ENCODE results near the gene GJA1.

Gene GJA1

GRCh38 chr6:121460170-121460569 lies 24.7 kb downstream of the GJA1 start:
- no peak for TF ChIP-seq MAX (IDR thresholded peaks at IDR 0.05)

GRCh38 chr6:121463087-121463486 lies 27.6 kb downstream of the GJA1 start:
- TF ChIP-seq EGR1 (IDR thresholded peaks at IDR 0.05) = no peak
- TF ChIP-seq NFIC (IDR thresholded peaks at IDR 0.05) = no peak
- no peak for TF ChIP-seq REST (IDR thresholded peaks at IDR 0.05; ENCODE audit: low read depth)
- TF ChIP-seq TCF12 (IDR thresholded peaks at IDR 0.05; ENCODE audit: low read depth) = no peak
- TF ChIP-seq TAF1 (IDR thresholded peaks at IDR 0.05; ENCODE audit: low read depth) = no peak
- TF ChIP-seq YY1 (IDR thresholded peaks at IDR 0.05; ENCODE audit: low read depth) = no peak
- TF ChIP-seq USF1 (IDR thresholded peaks at IDR 0.05) = no peak
- no peak for TF ChIP-seq EP300 (IDR thresholded peaks at IDR 0.05; ENCODE audit: borderline replicate concordance)
- TF ChIP-seq MAX (IDR thresholded peaks at IDR 0.05) = no peak
- no peak for TF ChIP-seq CEBPB (IDR thresholded peaks at IDR 0.05)
- no peak for TF ChIP-seq RAD21 (IDR thresholded peaks at IDR 0.05; ENCODE audit: low read depth)
- no peak for TF ChIP-seq CREB1 (IDR thresholded peaks at IDR 0.05; ENCODE audit: low read depth)
- TF ChIP-seq FOXM1 (IDR thresholded peaks at IDR 0.05; ENCODE audit: borderline replicate concordance, low read depth) = no peak
- no peak for TF ChIP-seq ZBTB7A (IDR thresholded peaks at IDR 0.05; ENCODE audit: low read depth)
- no peak for TF ChIP-seq TEAD4 (IDR thresholded peaks at IDR 0.05)

GRCh38 chr6:121465101-121465500 lies 29.7 kb downstream of the GJA1 start:
- TF ChIP-seq YY1 (IDR thresholded peaks at IDR 0.05; ENCODE audit: low read depth) (no peak), ZBTB7A (IDR thresholded peaks at IDR 0.05; ENCODE audit: low read depth) (no peak), MAX (IDR thresholded peaks at IDR 0.05) (no peak), EP300 (IDR thresholded peaks at IDR 0.05; ENCODE audit: borderline replicate concordance) (no peak), NFIC (IDR thresholded peaks at IDR 0.05) (no peak), TAF1 (IDR thresholded peaks at IDR 0.05; ENCODE audit: low read depth) (no peak), CREB1 (IDR thresholded peaks at IDR 0.05; ENCODE audit: low read depth) (no peak), TCF12 (IDR thresholded peaks at IDR 0.05; ENCODE audit: low read depth) (no peak), RAD21 (IDR thresholded peaks at IDR 0.05; ENCODE audit: low read depth) (no peak), EGR1 (IDR thresholded peaks at IDR 0.05) (no peak), REST (IDR thresholded peaks at IDR 0.05; ENCODE audit: low read depth) (no peak), TEAD4 (IDR thresholded peaks at IDR 0.05) (no peak), FOXM1 (IDR thresholded peaks at IDR 0.05; ENCODE audit: borderline replicate concordance, low read depth) (no peak), CEBPB (IDR thresholded peaks at IDR 0.05) (no peak), USF1 (IDR thresholded peaks at IDR 0.05) (no peak)

DNA sequence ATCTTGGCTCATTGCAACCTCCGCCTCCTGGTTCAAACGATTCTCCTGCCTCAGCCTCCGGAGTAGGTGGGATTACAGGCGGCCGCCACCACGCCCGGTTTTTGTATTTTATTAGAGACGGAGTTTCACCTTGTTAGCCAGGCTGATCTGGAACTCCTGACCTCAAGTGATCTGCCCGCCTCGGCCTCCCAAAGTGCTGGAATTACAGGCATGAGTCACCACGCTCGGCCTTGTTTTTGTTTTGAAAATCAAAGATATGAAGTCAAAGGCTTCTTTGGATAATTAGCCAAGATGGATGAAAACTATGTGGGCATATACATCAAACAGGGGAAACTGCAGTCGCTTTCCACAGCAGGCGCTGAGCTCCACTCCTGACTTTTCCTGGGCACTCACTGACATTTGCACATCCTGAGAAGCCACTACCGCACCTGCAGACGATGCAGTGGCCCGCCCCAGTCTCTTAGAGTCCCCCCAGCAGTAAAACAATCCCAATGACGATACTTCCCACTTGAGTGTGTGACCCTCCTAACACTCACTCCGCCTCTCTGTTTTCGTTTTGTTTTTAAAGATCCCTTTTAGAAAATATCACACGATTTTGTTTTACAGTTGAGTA lies 44.1 kb downstream of the GJA1 start:
- TF ChIP-seq TEAD4 (IDR thresholded peaks at IDR 0.05) = no peak
- TF ChIP-seq ZBTB7A (IDR thresholded peaks at IDR 0.05; ENCODE audit: low read depth) = no peak
- TF ChIP-seq RAD21 (IDR thresholded peaks at IDR 0.05; ENCODE audit: low read depth) = no peak
- no peak for TF ChIP-seq TCF12 (IDR thresholded peaks at IDR 0.05; ENCODE audit: low read depth)

- no peak for TF ChIP-seq TCF12 (IDR thresholded peaks at IDR 0.05; ENCODE audit: low read depth)
- no peak for TF ChIP-seq EGR1 (IDR thresholded peaks at IDR 0.05)
- TF ChIP-seq CREB1 (IDR thresholded peaks at IDR 0.05; ENCODE audit: low read depth) = no peak
- TF ChIP-seq EP300 (IDR thresholded peaks at IDR 0.05; ENCODE audit: borderline replicate concordance) = no peak
- TF ChIP-seq ZBTB7A (IDR thresholded peaks at IDR 0.05; ENCODE audit: low read depth) = no peak
- TF ChIP-seq TEAD4 (IDR thresholded peaks at IDR 0.05) = no peak
- no peak for TF ChIP-seq USF1 (IDR thresholded peaks at IDR 0.05)
- TF ChIP-seq RAD21 (IDR thresholded peaks at IDR 0.05; ENCODE audit: low read depth) = no peak
- no peak for TF ChIP-seq REST (IDR thresholded peaks at IDR 0.05; ENCODE audit: low read depth)
- no peak for TF ChIP-seq NFIC (IDR thresholded peaks at IDR 0.05)
- no peak for TF ChIP-seq CEBPB (IDR thresholded peaks at IDR 0.05)
- no peak for TF ChIP-seq TAF1 (IDR thresholded peaks at IDR 0.05; ENCODE audit: low read depth)
- TF ChIP-seq FOXM1 (IDR thresholded peaks at IDR 0.05; ENCODE audit: borderline replicate concordance, low read depth) = no peak
- TF ChIP-seq YY1 (IDR thresholded peaks at IDR 0.05; ENCODE audit: low read depth) = no peak
- TF ChIP-seq MAX (IDR thresholded peaks at IDR 0.05) = no peak
These were observed 44.8 kb downstream of the GJA1 start for GRCh38 chr6:121480099-121480713.
